ENCODE measurements around the gene RTL1. TPM values are rescaled to one million over a fixed set of nuclear protein-coding genes. Genes with fewer than 3 reads are reported as not detected.

RTL1 gene
- total RNA-seq, 1 donor from 2014 or later, result 0.15 TPM

- peaks cover 3% of the 10 kb centered on the region for H3K9me3 Mint-ChIP-seq
- no peak overlapping the region for H2AFZ ChIP-seq (replicated peaks)
- H3K36me3 Mint-ChIP-seq, result no peaks in the 10 kb centered on the region
- peaks cover 27% of the 10 kb centered on the region for H3K27me3 Mint-ChIP-seq (ENCODE audit: insufficient read depth, low read depth)
- H3K79me2 ChIP-seq (ENCODE audit: low read depth), result no peaks in the 10 kb centered on the region
- H4K20me1 ChIP-seq (ENCODE audit: low read depth), result no peaks in the 10 kb centered on the region
- no peaks in the 10 kb centered on the region for H3K36me3 ChIP-seq
- H3K9me3 ChIP-seq (ENCODE audit: low read depth), result no peaks in the 10 kb centered on the region
- H3K4me2 ChIP-seq, result peak overlapping the region; percentile 47
- no peak overlapping the region for H3K9ac ChIP-seq
- DNase-seq (ENCODE audit: low spot score), result peak; percentile 11
- peak overlapping the region; percentile 62 for H3K4me3 Mint-ChIP-seq
- TF ChIP-seq CTCF (IDR thresholded peaks at IDR 0.05) (no peak), EZH2phosphoT487 (IDR thresholded peaks at IDR 0.05) (no peak), EZH2 (IDR thresholded peaks at IDR 0.05) (no peak)
- H3K4me3 ChIP-seq, result no peak overlapping the region
- H3K4me1 Mint-ChIP-seq, result peaks cover 75% of the 10 kb centered on the region
- H3K27ac ChIP-seq, result peak overlapping the region; percentile 32
- H3K27ac Mint-ChIP-seq, result peak overlapping the region; percentile 63
- peaks cover 60% of the 10 kb centered on the region for H3F3A ChIP-seq (ENCODE audit: low read depth)
- H3K27me3 ChIP-seq, result no peaks in the 10 kb centered on the region
- H3K4me1 ChIP-seq, result peaks cover 75% of the 10 kb centered on the region
Measured at GRCh38 chr14:100898935-100899883, 4.3 kb downstream of the RTL1 start.

DNA sequence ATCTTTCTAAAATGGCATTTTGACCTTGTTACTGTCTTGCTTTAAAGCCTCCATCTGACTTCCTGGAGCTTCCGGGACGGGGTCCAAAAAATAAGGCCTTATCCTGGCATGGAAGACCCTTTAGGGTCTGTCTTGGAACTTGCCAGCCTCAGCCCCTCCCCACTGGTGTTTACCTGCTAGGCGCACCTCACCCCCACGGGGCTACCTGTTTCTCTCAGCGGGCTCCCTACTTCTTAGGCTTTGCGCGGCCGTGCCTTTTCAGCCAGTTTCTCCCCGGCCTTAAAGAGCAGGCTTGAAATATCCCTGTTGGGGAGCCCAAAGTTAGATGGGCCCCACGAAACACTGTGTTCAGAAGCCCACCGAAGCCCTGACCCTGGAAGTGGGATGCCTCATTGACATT, 5.1 kb downstream of the RTL1 start:
- no peak for DNase-seq (ENCODE audit: low spot score)
- H3K4me2 ChIP-seq, result no peak overlapping the region
- H3F3A ChIP-seq (ENCODE audit: low read depth), result peaks cover 57% of the 10 kb centered on the region
- peaks cover 70% of the 10 kb centered on the region for H3K4me1 Mint-ChIP-seq
- no peaks in the 10 kb centered on the region for H4K20me1 ChIP-seq (ENCODE audit: low read depth)
- H3K9ac ChIP-seq, result no peak overlapping the region
- TF ChIP-seq CTCF (IDR thresholded peaks at IDR 0.05) (no peak), EZH2 (IDR thresholded peaks at IDR 0.05) (no peak), EZH2phosphoT487 (IDR thresholded peaks at IDR 0.05) (no peak)
- H3K4me1 ChIP-seq, result peaks cover 67% of the 10 kb centered on the region
- no peak overlapping the region for H2AFZ ChIP-seq (replicated peaks)
- no peaks in the 10 kb centered on the region for H3K27me3 ChIP-seq
- no peaks in the 10 kb centered on the region for H3K9me3 ChIP-seq (ENCODE audit: low read depth)
- H3K27ac Mint-ChIP-seq, result no peak overlapping the region
- H3K36me3 ChIP-seq, result no peaks in the 10 kb centered on the region
- H3K36me3 Mint-ChIP-seq, result no peaks in the 10 kb centered on the region
- H3K79me2 ChIP-seq (ENCODE audit: low read depth), result no peaks in the 10 kb centered on the region
- H3K4me3 ChIP-seq, result no peak overlapping the region
- peak overlapping the region; percentile 21 for H3K27ac ChIP-seq
- no peak overlapping the region for H3K4me3 Mint-ChIP-seq
- H3K9me3 Mint-ChIP-seq, result peaks cover 3% of the 10 kb centered on the region
- peaks cover 23% of the 10 kb centered on the region for H3K27me3 Mint-ChIP-seq (ENCODE audit: insufficient read depth, low read depth)

- peak overlapping the region; percentile 9 for H3K4me2 ChIP-seq
- peaks cover 54% of the 10 kb centered on the region for H3K4me1 ChIP-seq
- peak overlapping the region; percentile 2 for H3K27ac ChIP-seq
- DNase-seq (ENCODE audit: low spot score), result peak; percentile 54
- no peaks in the 10 kb centered on the region for H3K79me2 ChIP-seq (ENCODE audit: low read depth)
- H3F3A ChIP-seq (ENCODE audit: low read depth), result peaks cover 40% of the 10 kb centered on the region
- no peaks in the 10 kb centered on the region for H3K36me3 ChIP-seq
- H3K27ac Mint-ChIP-seq, result peak overlapping the region; percentile 69
- H3K4me3 ChIP-seq, result no peak overlapping the region
- no peak for TF ChIP-seq EZH2 (IDR thresholded peaks at IDR 0.05)
- H3K27me3 Mint-ChIP-seq (ENCODE audit: insufficient read depth, low read depth), result peaks cover 11% of the 10 kb centered on the region
- peaks cover 57% of the 10 kb centered on the region for H3K4me1 Mint-ChIP-seq
- H2AFZ ChIP-seq (replicated peaks), result no peak overlapping the region
- no peak overlapping the region for H3K9ac ChIP-seq
- no peaks in the 10 kb centered on the region for H3K36me3 Mint-ChIP-seq
- H3K4me3 Mint-ChIP-seq, result no peak overlapping the region
- no peaks in the 10 kb centered on the region for H3K27me3 ChIP-seq
- no peaks in the 10 kb centered on the region for H3K9me3 ChIP-seq (ENCODE audit: low read depth)
- H3K9me3 Mint-ChIP-seq, result no peaks in the 10 kb centered on the region
- H4K20me1 ChIP-seq (ENCODE audit: low read depth), result no peaks in the 10 kb centered on the region
Measured at GRCh38 chr14:100896369-100897060, 7.0 kb downstream of the RTL1 start.
